Left ventricle myocardium inferior (tissue), 1 donor: ENCODE measurements around the gene F2R. TPM values are rescaled to one million over a fixed set of nuclear protein-coding genes. Genes with fewer than 3 reads are reported as not detected.
"Not testable (repeated sequence)": the region's sequence is repeated elsewhere in the genome, so short reads cannot be mapped to it uniquely, and the experiment has no call there.

ENCODE experiments used
- DNase-seq: peaks from one replicate; pipeline ENCODE4 v3.0.0-alpha.2; 2020
- H3K27ac ChIP-seq: fragments of 200-600 bp; replicated peaks from 2 replicates; pipeline ENCODE4 v1.8.0; 2021
- H3K27me3 ChIP-seq: fragments of 200-600 bp; 2 replicates; pipeline ENCODE4 v1.8.0; 2021; ENCODE audit warnings: low read depth
- H3K36me3 ChIP-seq: fragments of 200-600 bp; 2 replicates; pipeline ENCODE4 v1.8.0; 2021
- H3K4me1 ChIP-seq: fragments of 200-600 bp; 2 replicates; pipeline ENCODE4 v1.8.0; 2021
- H3K4me3 ChIP-seq: fragments of 200-600 bp; 2 replicates; pipeline ENCODE4 v1.8.0; 2021; ENCODE audit warnings: mild to moderate bottlenecking, moderate library complexity
- H3K9me3 ChIP-seq: fragments of 200-600 bp; replicated peaks from 2 replicates; pipeline ENCODE4 v1.8.0; 2021
- CTCF ChIP-seq: fragments of 200-600 bp; IDR thresholded peaks from 2 replicates; pipeline ENCODE4 v1.8.0; 2021; ENCODE audit warnings: antibody characterized with exemption, mild to moderate bottlenecking, borderline replicate concordance
- intact Hi-C: fragments of 100-400 bp; cut with micrococcal nuclease; formaldehyde crosslinking; loops from one replicate; pipeline ENCODE4 v1.11.0; 2022
- total RNA-seq: library from RNA; stranded (reverse); fragmentation: NEBNext Ultra II Directional; extraction: Animal tissue kit (Norgen Biotek cat#: 25700); gene quantifications from one replicate; pipeline ENCODE4 v1.2.1, GENCODE V29; 2021
- donor health status: DM: no; HTN: yes; CAD: no; lungs with severe emphysema.

F2R gene
- total RNA-seq, 1 donor from 2014 or later, result 9.4 TPM

- H3K4me1 ChIP-seq, result no peaks in the 10 kb centered on the region
- no peak for TF ChIP-seq CTCF
- no peak overlapping the region for H3K27ac ChIP-seq
- H3K27me3 ChIP-seq, result peaks cover 9% of the 10 kb centered on the region
- no peaks in the 10 kb centered on the region for H3K36me3 ChIP-seq
- H3K4me3 ChIP-seq, result no peak overlapping the region
- intact Hi-C loops, result no loop called here
- H3K9me3 ChIP-seq, result no peaks in the 10 kb centered on the region
- DNase-seq, result no peak
Observed at GRCh38 chr5:76757049-76757448, 41.1 kb downstream of the F2R start.

GRCh38 chr5:76761118-76761517 lies 45.2 kb downstream of the F2R start:
- H3K27me3 ChIP-seq, H3K36me3 ChIP-seq, H3K4me1 ChIP-seq, H3K27ac ChIP-seq, DNase-seq, H3K4me3 ChIP-seq, intact Hi-C loops: not testable (repeated sequence)
- peaks cover 15% of the 10 kb centered on the region for H3K9me3 ChIP-seq

- no peak overlapping the region for H3K27ac ChIP-seq
- H3K4me3 ChIP-seq, result no peak overlapping the region
- TF ChIP-seq CTCF, result no peak
- no peak for DNase-seq
- peaks cover 15% of the 10 kb centered on the region for H3K9me3 ChIP-seq
- intact Hi-C loops, result no loop called here
- no peaks in the 10 kb centered on the region for H3K4me1 ChIP-seq
- no peaks in the 10 kb centered on the region for H3K36me3 ChIP-seq
- peaks cover 9% of the 10 kb centered on the region for H3K27me3 ChIP-seq
Observed at GRCh38 chr5:76762484-76762883, 46.6 kb downstream of the F2R start.

GRCh38 chr5:76763136-76763535 lies 47.2 kb downstream of the F2R start:
- intact Hi-C loops, result no loop called here

GRCh38 chr5:76764374-76764773 lies 48.4 kb downstream of the F2R start:
- no peaks in the 10 kb centered on the region for H3K27me3 ChIP-seq
- intact Hi-C loops, result no loop called here
- peaks cover 15% of the 10 kb centered on the region for H3K9me3 ChIP-seq
- no peak overlapping the region for H3K4me3 ChIP-seq
- no peaks in the 10 kb centered on the region for H3K36me3 ChIP-seq
- H3K27ac ChIP-seq, result no peak overlapping the region
- H3K4me1 ChIP-seq, result no peaks in the 10 kb centered on the region
- TF ChIP-seq CTCF, result no peak
- DNase-seq, result no peak

More at GRCh38 chr5:76763136-76763535, 47.2 kb downstream of the F2R start:
- H3K27me3 ChIP-seq, result peaks cover 4% of the 10 kb centered on the region
- H3K36me3 ChIP-seq, result no peaks in the 10 kb centered on the region
- no peak for TF ChIP-seq CTCF
- no peak overlapping the region for H3K4me3 ChIP-seq
- peaks cover 15% of the 10 kb centered on the region for H3K9me3 ChIP-seq
- no peak overlapping the region for H3K27ac ChIP-seq
- H3K4me1 ChIP-seq, result no peaks in the 10 kb centered on the region
- no peak for DNase-seq

GRCh38 chr5:76765249-76765648 lies 49.3 kb downstream of the F2R start:
- H3K4me3 ChIP-seq, result no peak overlapping the region
- TF ChIP-seq CTCF, result no peak
- intact Hi-C loops, result no loop called here
- H3K4me1 ChIP-seq, result no peaks in the 10 kb centered on the region
- DNase-seq, result no peak
- no peaks in the 10 kb centered on the region for H3K36me3 ChIP-seq
- H3K9me3 ChIP-seq, result peaks cover 15% of the 10 kb centered on the region
- H3K27me3 ChIP-seq, result no peaks in the 10 kb centered on the region
- H3K27ac ChIP-seq, result no peak overlapping the region
